GM23338 (cell line): ENCODE data around the gene PCDHB5. TPM values are rescaled to one million over a fixed set of nuclear protein-coding genes. Genes with fewer than 3 reads are reported as not detected.

Experiments
- polyA plus RNA-seq: library from polyadenylated mRNA; unstranded; fragments of >200 nt; fragmentation: Nextera tagmentation; extraction: Ambion mirVana; gene quantifications from 2 replicates; pipeline ENCODE4 v1.2.1, GENCODE V29; 2016
- total RNA-seq: library from RNA; depleted of rRNA; stranded (reverse); fragments of >200 nt; shearing (Covaris generic); gene quantifications from 2 replicates; pipeline ENCODE4 v1.2.3, GENCODE V29; 2014; rRNA removed

PCDHB5 gene
- total and polyA plus RNA-seq, 2 experiments from 2014 or later, result 18.7 to 49.7 TPM

Other genes with a start within 250 kb of the PCDHB5 start
- gene PCDHAC1, start 208.9 kb upstream of the PCDHB5 start, total RNA-seq, result 9.9 and 12.1 TPM in 2 replicates
- 0.50 and 0.53 TPM in 2 replicates for gene PCDHAC1, start 208.9 kb upstream of the PCDHB5 start, polyA plus RNA-seq
- gene PCDHAC2, start 168.7 kb upstream of the PCDHB5 start, total RNA-seq, result 11.8 and 13.1 TPM in 2 replicates
- gene PCDHAC2, start 168.7 kb upstream of the PCDHB5 start, polyA plus RNA-seq, result 0.54 and 1.8 TPM in 2 replicates
- gene PCDHB1, start 83.8 kb upstream of the PCDHB5 start, total RNA-seq, result 0.03 and 0.08 TPM in 2 replicates
- gene PCDHB1, start 83.8 kb upstream of the PCDHB5 start, polyA plus RNA-seq, result 0.05 and 0.09 TPM in 2 replicates
- gene PCDHB2, start 40.6 kb upstream of the PCDHB5 start, total RNA-seq, result 28.6 and 34.2 TPM in 2 replicates
- 7.1 and 9.3 TPM in 2 replicates for gene PCDHB2, start 40.6 kb upstream of the PCDHB5 start, polyA plus RNA-seq
- 15.3 and 19.4 TPM in 2 replicates for gene PCDHB3, start 34.7 kb upstream of the PCDHB5 start, total RNA-seq
- 4.7 and 5.2 TPM in 2 replicates for gene PCDHB3, start 34.7 kb upstream of the PCDHB5 start, polyA plus RNA-seq
- 1.7 and 2.7 TPM in 2 replicates for gene PCDHB4, start 13.4 kb upstream of the PCDHB5 start, total RNA-seq
- 0.87 and 1.3 TPM in 2 replicates for gene PCDHB4, start 13.4 kb upstream of the PCDHB5 start, polyA plus RNA-seq
- gene PCDHB6, start 14.9 kb downstream of the PCDHB5 start, total RNA-seq, result 0.23 and 0.52 TPM in 2 replicates
- 0.11 and 0.17 TPM in 2 replicates for gene PCDHB6, start 14.9 kb downstream of the PCDHB5 start, polyA plus RNA-seq
- 0.39 and 1.0 TPM in 2 replicates for gene PCDHB7, start 37.4 kb downstream of the PCDHB5 start, total RNA-seq
- gene PCDHB7, start 37.4 kb downstream of the PCDHB5 start, polyA plus RNA-seq, result 0.33 and 0.48 TPM in 2 replicates
- gene PCDHB8, start 42.6 kb downstream of the PCDHB5 start, total RNA-seq, result 2.6 and 2.7 TPM in 2 replicates
- 0.45 and 0.84 TPM in 2 replicates for gene PCDHB8, start 42.6 kb downstream of the PCDHB5 start, polyA plus RNA-seq
- 2.2 and 2.4 TPM in 2 replicates for gene PCDHB16, start 47.2 kb downstream of the PCDHB5 start, total RNA-seq
- gene PCDHB16, start 47.2 kb downstream of the PCDHB5 start, polyA plus RNA-seq, result 0.73 and 0.92 TPM in 2 replicates
- 0.63 and 0.78 TPM in 2 replicates for gene PCDHB9, start 52.0 kb downstream of the PCDHB5 start, total RNA-seq
- gene PCDHB9, start 52.0 kb downstream of the PCDHB5 start, polyA plus RNA-seq, result 0.27 and 0.45 TPM in 2 replicates
- gene PCDHB10, start 57.1 kb downstream of the PCDHB5 start, total RNA-seq, result 0.89 and 2.7 TPM in 2 replicates
- gene PCDHB10, start 57.1 kb downstream of the PCDHB5 start, polyA plus RNA-seq, result 1.6 and 1.7 TPM in 2 replicates
- 0.47 and 1.3 TPM in 2 replicates for gene PCDHB11, start 64.4 kb downstream of the PCDHB5 start, total RNA-seq
- gene PCDHB11, start 64.4 kb downstream of the PCDHB5 start, polyA plus RNA-seq, result 0.19 and 0.33 TPM in 2 replicates
- 3.7 and 4.3 TPM in 2 replicates for gene PCDHB12, start 73.5 kb downstream of the PCDHB5 start, total RNA-seq
- gene PCDHB12, start 73.5 kb downstream of the PCDHB5 start, polyA plus RNA-seq, result 0.80 and 1.3 TPM in 2 replicates
- gene PCDHB13, start 78.7 kb downstream of the PCDHB5 start, total RNA-seq, result 2.4 and 3.5 TPM in 2 replicates
- 0.87 and 1.1 TPM in 2 replicates for gene PCDHB13, start 78.7 kb downstream of the PCDHB5 start, polyA plus RNA-seq
- gene PCDHB14, start 88.1 kb downstream of the PCDHB5 start, total RNA-seq, result 3.2 and 4.1 TPM in 2 replicates
- 0.71 and 0.83 TPM in 2 replicates for gene PCDHB14, start 88.1 kb downstream of the PCDHB5 start, polyA plus RNA-seq
- gene PCDHB15, start 110.2 kb downstream of the PCDHB5 start, total RNA-seq, result 8.0 and 12.1 TPM in 2 replicates
- gene PCDHB15, start 110.2 kb downstream of the PCDHB5 start, polyA plus RNA-seq, result 4.9 and 6.1 TPM in 2 replicates
- gene SLC25A2, start 168.8 kb downstream of the PCDHB5 start, total RNA-seq, result not detected in 2 replicates
- not detected in 2 replicates for gene SLC25A2, start 168.8 kb downstream of the PCDHB5 start, polyA plus RNA-seq
- gene TAF7, start 185.6 kb downstream of the PCDHB5 start, total RNA-seq, result 92.0 and 107 TPM in 2 replicates
- gene TAF7, start 185.6 kb downstream of the PCDHB5 start, polyA plus RNA-seq, result 187 and 217 TPM in 2 replicates
- gene PCDHGA1, start 195.3 kb downstream of the PCDHB5 start, total RNA-seq, result 1.7 and 2.2 TPM in 2 replicates
- gene PCDHGA1, start 195.3 kb downstream of the PCDHB5 start, polyA plus RNA-seq, result 0.07 and 0.39 TPM in 2 replicates
- 0.82 and 1.0 TPM in 2 replicates for gene PCDHGA2, start 203.6 kb downstream of the PCDHB5 start, total RNA-seq
- gene PCDHGA2, start 203.6 kb downstream of the PCDHB5 start, polyA plus RNA-seq, result 0.17 and 0.45 TPM in 2 replicates
- gene PCDHGA3, start 208.6 kb downstream of the PCDHB5 start, total RNA-seq, result 0.90 and 1.2 TPM in 2 replicates
- gene PCDHGA3, start 208.6 kb downstream of the PCDHB5 start, polyA plus RNA-seq, result 0.28 and 0.63 TPM in 2 replicates
- gene PCDHGB1, start 214.9 kb downstream of the PCDHB5 start, total RNA-seq, result 8.9 and 9.1 TPM in 2 replicates
- 0.52 and 0.74 TPM in 2 replicates for gene PCDHGB1, start 214.9 kb downstream of the PCDHB5 start, polyA plus RNA-seq
- gene PCDHGA4, start 219.8 kb downstream of the PCDHB5 start, total RNA-seq, result 4.2 and 7.2 TPM in 2 replicates
- 0.33 and 0.99 TPM in 2 replicates for gene PCDHGA4, start 219.8 kb downstream of the PCDHB5 start, polyA plus RNA-seq
- gene PCDHGB2, start 224.8 kb downstream of the PCDHB5 start, total RNA-seq, result 5.0 and 5.8 TPM in 2 replicates
- 0.87 and 1.2 TPM in 2 replicates for gene PCDHGB2, start 224.8 kb downstream of the PCDHB5 start, polyA plus RNA-seq
- 2.9 and 3.1 TPM in 2 replicates for gene PCDHGA5, start 229.0 kb downstream of the PCDHB5 start, total RNA-seq
- gene PCDHGA5, start 229.0 kb downstream of the PCDHB5 start, polyA plus RNA-seq, result 0.49 and 0.55 TPM in 2 replicates
- gene PCDHGB3, start 235.0 kb downstream of the PCDHB5 start, total RNA-seq, result 4.8 and 5.8 TPM in 2 replicates
- gene PCDHGB3, start 235.0 kb downstream of the PCDHB5 start, polyA plus RNA-seq, result 0.24 and 0.26 TPM in 2 replicates
- gene PCDHGA6, start 238.7 kb downstream of the PCDHB5 start, total RNA-seq, result 4.5 and 4.8 TPM in 2 replicates
- 0.99 and 1.2 TPM in 2 replicates for gene PCDHGA6, start 238.7 kb downstream of the PCDHB5 start, polyA plus RNA-seq
- gene PCDHGA7, start 247.5 kb downstream of the PCDHB5 start, total RNA-seq, result 2.9 and 4.4 TPM in 2 replicates
- gene PCDHGA7, start 247.5 kb downstream of the PCDHB5 start, polyA plus RNA-seq, result 0.44 and 0.50 TPM in 2 replicates